Activated T-cell treated with anti-CD3 and anti-CD28 coated beads, Interleukin-2, amount 50 U/mL, for 72 hours (primary cell): ENCODE data around the gene PLAU. TPM values are rescaled to one million over a fixed set of nuclear protein-coding genes. Genes with fewer than 3 reads are reported as not detected.
"Not testable (repeated sequence)": the region's sequence is repeated elsewhere in the genome, so short reads cannot be mapped to it uniquely, and the experiment has no call there.

ENCODE experiments used
- ATAC-seq, 2 donors: fragments of 150-1000 bp; cut with Tn5 transposase; replicated peaks in 1 of 2; 2 replicates each; pipeline ENCODE4 v1.10.0; 2021; ENCODE audit warnings: moderate library complexity in 2 of 2, mild to moderate bottlenecking in 1 of 2
- DNase-seq, 2 donors: peaks; one replicate each; pipeline ENCODE4 v3.0.0; 2021 to 2022; ENCODE audit warnings: mixed read lengths in 1 of 2
- H3K27ac Mint-ChIP-seq: one replicate; pipeline ENCODE4 v1.8.0; 2022; ENCODE audit warnings: mild to moderate bottlenecking, moderate library complexity, mixed read lengths
- H3K27me3 Mint-ChIP-seq: one replicate; pipeline ENCODE4 v1.8.0; 2022; ENCODE audit warnings: low read depth, mixed read lengths
- H3K36me3 Mint-ChIP-seq, 2 donors: one replicate each; pipeline ENCODE4 v1.8.0; 2022; ENCODE audit warnings: mixed read lengths in 2 of 2, mild to moderate bottlenecking in 1 of 2; ENCODE audit not compliant: insufficient read depth in 2 of 2
- H3K4me1 Mint-ChIP-seq: one replicate; pipeline ENCODE4 v1.8.0; 2022; ENCODE audit warnings: low read depth, mixed read lengths
- H3K4me3 Mint-ChIP-seq, 2 donors: one replicate each; pipeline ENCODE4 v1.8.0; 2022; ENCODE audit warnings: mild to moderate bottlenecking in 2 of 2, mixed read lengths in 2 of 2, moderate library complexity in 2 of 2
- H3K9me3 Mint-ChIP-seq, 2 donors: one replicate each; pipeline ENCODE4 v1.8.0; 2022; ENCODE audit warnings: mixed read lengths in 2 of 2
- total RNA-seq, 2 donors: library from RNA; stranded (reverse); gene quantifications; one replicate each; pipeline ENCODE4 v1.2.3, GENCODE V29; 2022

The PLAU gene
- total RNA-seq, 2 donors from 2014 or later = 0.43 to 0.44 TPM

DNA sequence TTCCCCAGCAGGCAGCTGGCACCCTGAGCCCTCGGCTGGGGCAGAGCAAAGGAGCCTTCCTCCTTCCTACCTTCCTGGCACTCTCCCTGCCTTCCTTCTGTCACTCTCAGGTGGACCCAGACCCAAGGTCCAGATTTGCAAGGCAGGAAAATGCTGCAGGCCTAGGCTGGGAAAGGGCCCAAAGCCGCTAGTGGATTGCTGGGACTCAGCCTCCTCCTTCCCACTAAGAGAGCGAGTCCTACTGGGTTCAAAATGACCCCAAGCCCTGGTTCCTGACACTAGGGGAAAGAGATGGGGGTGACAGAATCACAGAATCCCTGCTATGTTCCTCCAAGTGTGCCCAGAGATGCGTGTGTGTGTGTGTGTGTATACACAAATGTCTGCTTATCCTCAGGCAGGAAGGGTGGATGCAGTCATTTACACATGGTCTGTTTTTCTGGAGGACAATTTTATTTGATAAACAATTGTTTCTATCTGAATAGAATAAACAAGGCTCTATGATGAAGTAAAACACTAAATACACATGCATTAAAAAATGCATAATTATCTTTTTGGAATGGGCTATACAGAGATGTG, 1.3 kb upstream of the PLAU start:
- Mint-ChIP-seq H3K36me3 (no peaks in the 10 kb centered on the region), H3K9me3 (no peaks in the 10 kb centered on the region), H3K4me3 (peak overlapping the region; percentile 73 to 77), H3K27ac (no peak overlapping the region), H3K27me3 (peaks cover 66% of the 10 kb centered on the region), H3K4me1 (peaks cover 41% of the 10 kb centered on the region)
- DNase-seq = no peak
- no peak for ATAC-seq

DNA sequence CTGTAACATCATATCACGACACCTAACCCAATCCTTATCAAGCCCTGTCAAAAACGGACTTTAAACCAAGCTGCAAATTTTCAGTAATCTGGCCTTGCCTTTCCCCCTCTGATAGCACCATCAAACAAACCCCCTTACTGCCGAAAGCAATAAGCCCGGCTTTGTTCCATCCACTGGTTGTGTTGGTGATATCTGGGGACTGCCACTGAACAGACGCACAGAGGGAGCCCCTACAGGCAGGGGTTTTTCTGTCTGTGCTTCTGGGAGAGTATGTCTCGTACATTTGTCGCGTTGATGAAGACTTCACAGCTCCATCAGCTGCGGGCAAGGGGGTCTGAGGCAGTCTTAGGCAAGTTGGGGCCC, 550 bp upstream of the PLAU start:
- no peak overlapping the region for H3K27ac Mint-ChIP-seq
- H3K9me3 Mint-ChIP-seq = no peaks in the 10 kb centered on the region
- no peaks in the 10 kb centered on the region for H3K36me3 Mint-ChIP-seq
- peaks cover 65% of the 10 kb centered on the region for H3K27me3 Mint-ChIP-seq
- ATAC-seq (peak; percentile 14 to 43), DNase-seq (peak; percentile 19 to 21)
- H3K4me1 Mint-ChIP-seq = peaks cover 41% of the 10 kb centered on the region
- H3K4me3 Mint-ChIP-seq = peak overlapping the region; percentile 77 to 89

DNA sequence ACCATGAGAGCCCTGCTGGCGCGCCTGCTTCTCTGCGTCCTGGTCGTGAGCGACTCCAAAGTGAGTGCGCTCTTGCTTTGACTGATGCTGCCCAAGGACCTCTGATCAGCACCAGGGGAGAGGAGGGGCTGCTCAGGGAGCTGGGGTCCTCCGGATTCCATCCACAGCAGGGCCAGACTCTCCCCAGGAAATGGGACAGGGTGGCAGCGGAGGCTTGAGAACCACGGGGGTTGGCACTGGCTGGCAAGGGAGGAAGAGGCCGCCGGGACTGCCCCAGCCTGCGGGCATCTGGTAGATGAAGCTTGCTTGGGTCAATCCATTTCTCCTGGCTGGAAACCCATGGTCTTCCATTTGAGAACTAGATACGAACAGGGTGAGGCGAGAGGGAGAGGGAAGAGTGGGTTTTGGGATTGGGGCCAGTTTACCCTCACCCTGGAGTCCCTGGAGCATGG, 647 bp downstream of the PLAU start:
- Mint-ChIP-seq H3K27me3 (peaks cover 70% of the 10 kb centered on the region), H3K4me1 (peaks cover 41% of the 10 kb centered on the region), H3K27ac (no peak overlapping the region), H3K9me3 (no peaks in the 10 kb centered on the region), H3K36me3 (no peaks in the 10 kb centered on the region), H3K4me3 (peak overlapping the region; percentile 81 to 85)
- ATAC-seq = peak in 1 of 2 donors; percentile 25
- DNase-seq = no peak

DNA sequence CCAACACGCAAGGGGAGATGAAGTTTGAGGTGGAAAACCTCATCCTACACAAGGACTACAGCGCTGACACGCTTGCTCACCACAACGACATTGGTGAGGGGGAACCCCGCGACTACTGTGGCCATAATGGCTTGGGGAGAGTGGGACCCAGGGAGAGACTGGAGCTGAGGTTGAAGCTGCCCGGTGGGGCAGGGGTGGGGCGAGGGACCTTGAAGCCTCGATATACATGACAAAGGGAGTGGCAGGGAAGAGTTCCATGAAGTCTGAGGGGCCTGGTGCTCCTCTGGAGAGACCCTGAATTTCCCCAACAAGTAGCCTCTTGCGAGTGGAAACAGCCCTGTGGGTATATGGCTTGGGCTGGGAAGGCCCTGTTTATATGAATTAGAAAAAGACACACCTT, 3.1 kb downstream of the PLAU start:
- ATAC-seq = no peak
- Mint-ChIP-seq H3K27me3 (peaks cover 53% of the 10 kb centered on the region), H3K27ac (no peak overlapping the region), H3K36me3 (peaks cover 2 to 8% of the 10 kb centered on the region in 2 donors), H3K4me1 (peaks cover 27% of the 10 kb centered on the region), H3K9me3 (peaks cover 0 to 2% of the 10 kb centered on the region in 2 donors), H3K4me3 (no peak overlapping the region)
- no peak for DNase-seq

DNA sequence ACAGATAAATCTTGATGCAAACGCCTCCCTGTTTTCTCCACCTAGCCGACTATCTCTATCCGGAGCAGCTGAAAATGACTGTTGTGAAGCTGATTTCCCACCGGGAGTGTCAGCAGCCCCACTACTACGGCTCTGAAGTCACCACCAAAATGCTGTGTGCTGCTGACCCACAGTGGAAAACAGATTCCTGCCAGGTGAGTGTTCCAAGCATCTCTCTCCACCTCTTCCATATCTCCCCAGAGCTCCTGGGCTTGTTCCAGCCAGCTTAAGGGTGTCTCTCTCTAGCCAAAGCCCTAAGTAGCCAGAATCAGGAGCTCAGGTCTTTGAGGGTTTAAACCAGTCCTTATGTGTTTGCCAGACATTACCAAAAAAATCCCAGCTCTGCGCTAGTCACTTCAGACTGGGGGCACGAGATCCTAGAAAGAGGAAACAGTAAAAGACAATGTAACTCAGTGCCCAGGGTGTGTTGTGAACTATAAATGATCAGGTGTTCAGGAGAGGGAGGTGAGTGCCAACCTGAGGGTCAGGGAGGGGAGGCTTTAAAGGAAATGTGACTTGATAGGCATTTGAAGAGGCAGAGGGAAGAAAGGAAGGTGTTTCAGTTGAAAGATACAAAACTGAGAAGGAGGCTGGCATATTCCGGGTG, 4.4 kb downstream of the PLAU start:
- peaks cover 0 to 2% of the 10 kb centered on the region in 2 donors for H3K9me3 Mint-ChIP-seq
- H3K4me3 Mint-ChIP-seq = no peak overlapping the region
- peaks cover 2 to 8% of the 10 kb centered on the region in 2 donors for H3K36me3 Mint-ChIP-seq
- H3K4me1 Mint-ChIP-seq = peaks cover 20% of the 10 kb centered on the region
- DNase-seq (no peak), ATAC-seq (no peak)
- H3K27ac Mint-ChIP-seq = no peak overlapping the region
- peaks cover 47% of the 10 kb centered on the region for H3K27me3 Mint-ChIP-seq

DNA sequence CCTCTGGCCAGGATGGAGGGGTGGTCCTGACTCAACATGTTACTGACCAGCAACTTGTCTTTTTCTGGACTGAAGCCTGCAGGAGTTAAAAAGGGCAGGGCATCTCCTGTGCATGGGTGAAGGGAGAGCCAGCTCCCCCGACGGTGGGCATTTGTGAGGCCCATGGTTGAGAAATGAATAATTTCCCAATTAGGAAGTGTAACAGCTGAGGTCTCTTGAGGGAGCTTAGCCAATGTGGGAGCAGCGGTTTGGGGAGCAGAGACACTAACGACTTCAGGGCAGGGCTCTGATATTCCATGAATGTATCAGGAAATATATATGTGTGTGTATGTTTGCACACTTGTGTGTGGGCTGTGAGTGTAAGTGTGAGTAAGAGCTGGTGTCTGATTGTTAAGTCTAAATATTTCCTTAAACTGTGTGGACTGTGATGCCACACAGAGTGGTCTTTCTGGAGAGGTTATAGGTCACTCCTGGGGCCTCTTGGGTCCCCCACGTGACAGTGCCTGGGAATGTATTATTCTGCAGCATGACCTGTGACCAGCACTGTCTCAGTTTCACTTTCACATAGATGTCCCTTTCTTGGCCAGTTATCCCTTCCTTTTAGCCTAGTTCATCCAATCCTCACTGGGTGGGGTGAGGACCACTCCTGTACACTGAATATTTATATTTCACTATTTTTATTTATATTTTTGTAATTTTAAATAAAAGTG, 6.0 kb downstream of the PLAU start:
- ATAC-seq (no peak), DNase-seq (no peak)
- peaks cover 0 to 2% of the 10 kb centered on the region in 2 donors for H3K9me3 Mint-ChIP-seq
- H3K4me1 Mint-ChIP-seq = peaks cover 15% of the 10 kb centered on the region
- H3K27me3 Mint-ChIP-seq = peaks cover 33% of the 10 kb centered on the region
- H3K36me3 Mint-ChIP-seq = peaks cover 2 to 8% of the 10 kb centered on the region in 2 donors
- H3K27ac Mint-ChIP-seq = no peak overlapping the region
- no peak overlapping the region for H3K4me3 Mint-ChIP-seq

DNA sequence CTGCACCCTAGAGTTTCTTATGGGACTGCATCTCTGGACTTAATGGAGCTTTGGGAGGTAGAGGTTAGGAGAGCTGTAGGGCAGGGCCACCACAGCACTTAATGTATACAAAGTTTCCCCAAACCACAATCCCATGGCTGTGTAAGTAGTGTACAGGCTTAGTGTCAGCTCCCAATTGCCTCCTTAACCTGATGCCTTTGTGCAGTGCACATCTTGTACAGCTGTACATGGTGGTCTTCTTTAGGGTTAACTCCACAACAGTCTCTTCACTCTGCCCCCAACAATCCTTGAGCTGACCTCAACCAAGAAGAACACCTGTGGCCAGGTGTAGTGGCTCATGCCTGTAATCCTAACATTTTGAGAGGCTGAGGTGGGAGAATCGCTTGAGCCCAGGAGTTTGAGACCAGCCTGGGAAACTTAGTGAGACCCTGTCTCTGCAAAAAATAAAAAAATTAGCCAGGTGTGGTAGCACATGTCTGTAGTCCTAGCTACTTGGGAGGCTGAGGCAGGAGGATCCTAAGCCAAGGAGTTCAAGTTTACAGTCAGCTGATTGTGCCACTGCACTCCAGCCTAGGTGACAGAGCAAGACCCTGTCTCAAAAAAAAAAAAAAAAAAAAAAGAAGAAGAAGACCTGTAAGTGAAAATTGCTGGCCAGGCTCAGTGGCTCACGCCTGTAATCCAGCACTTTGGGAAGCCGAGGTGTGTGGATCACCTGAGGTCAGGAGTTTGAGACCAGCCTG, 6.8 kb downstream of the PLAU start:
- DNase-seq (no peak), ATAC-seq (no peak)
- Mint-ChIP-seq H3K27ac (no peak overlapping the region), H3K4me1 (peaks cover 22% of the 10 kb centered on the region), H3K4me3 (no peak overlapping the region), H3K36me3 (peaks cover 2 to 8% of the 10 kb centered on the region in 2 donors), H3K27me3 (peaks cover 32% of the 10 kb centered on the region), H3K9me3 (peaks cover 0 to 2% of the 10 kb centered on the region in 2 donors)

DNA sequence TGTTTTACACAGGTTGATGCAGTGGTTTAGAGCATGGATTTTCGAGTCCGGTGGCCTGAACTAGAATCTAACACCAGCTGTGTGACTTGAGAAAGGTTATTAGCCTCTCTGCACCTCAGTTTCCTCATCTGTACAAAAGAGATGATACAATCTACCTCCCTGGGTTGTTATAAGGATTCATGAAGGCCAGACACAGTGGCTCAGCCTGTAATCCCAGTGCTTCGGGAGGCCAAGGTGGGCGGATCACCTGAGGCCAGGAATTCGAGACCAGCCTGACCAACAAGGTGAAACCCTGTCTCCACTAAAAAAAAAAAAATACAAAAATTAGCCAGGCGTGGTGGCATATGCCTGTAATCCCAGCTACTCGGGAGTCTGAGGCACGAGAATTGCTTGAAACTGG, 8.5 kb downstream of the PLAU start:
- not testable (repeated sequence) for H3K4me3 Mint-ChIP-seq, H3K36me3 Mint-ChIP-seq, ATAC-seq, H3K27ac Mint-ChIP-seq, H3K9me3 Mint-ChIP-seq, DNase-seq
- peaks cover 35% of the 10 kb centered on the region for H3K27me3 Mint-ChIP-seq
- peaks cover 34% of the 10 kb centered on the region for H3K4me1 Mint-ChIP-seq

DNA sequence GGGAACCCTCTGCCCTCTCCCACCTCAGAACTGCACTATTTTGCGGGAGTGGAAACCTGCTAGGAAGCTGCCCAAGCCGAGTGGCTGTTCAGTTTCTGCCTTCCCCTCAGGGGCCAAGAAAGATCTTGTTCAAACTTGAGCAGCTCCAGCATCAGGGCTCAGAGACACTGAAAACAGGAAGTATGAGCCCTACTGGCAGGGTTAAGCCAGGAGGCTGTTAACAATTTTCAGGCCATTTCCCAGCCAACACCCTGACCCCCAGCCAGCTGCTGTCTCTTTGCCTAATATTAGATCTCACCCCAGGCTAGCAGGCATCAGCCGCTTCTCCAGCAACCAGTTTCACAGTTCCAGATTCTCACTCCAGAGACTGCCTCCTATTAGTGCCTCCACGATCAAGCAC, 9.2 kb downstream of the PLAU start:
- Mint-ChIP-seq H3K27me3 (peaks cover 41% of the 10 kb centered on the region), H3K4me1 (peaks cover 34% of the 10 kb centered on the region), H3K4me3 (no peak overlapping the region), H3K9me3 (peaks cover 0 to 2% of the 10 kb centered on the region in 2 donors), H3K36me3 (peaks cover 2 to 8% of the 10 kb centered on the region in 2 donors), H3K27ac (no peak overlapping the region)
- ATAC-seq = no peak
- no peak for DNase-seq

DNA sequence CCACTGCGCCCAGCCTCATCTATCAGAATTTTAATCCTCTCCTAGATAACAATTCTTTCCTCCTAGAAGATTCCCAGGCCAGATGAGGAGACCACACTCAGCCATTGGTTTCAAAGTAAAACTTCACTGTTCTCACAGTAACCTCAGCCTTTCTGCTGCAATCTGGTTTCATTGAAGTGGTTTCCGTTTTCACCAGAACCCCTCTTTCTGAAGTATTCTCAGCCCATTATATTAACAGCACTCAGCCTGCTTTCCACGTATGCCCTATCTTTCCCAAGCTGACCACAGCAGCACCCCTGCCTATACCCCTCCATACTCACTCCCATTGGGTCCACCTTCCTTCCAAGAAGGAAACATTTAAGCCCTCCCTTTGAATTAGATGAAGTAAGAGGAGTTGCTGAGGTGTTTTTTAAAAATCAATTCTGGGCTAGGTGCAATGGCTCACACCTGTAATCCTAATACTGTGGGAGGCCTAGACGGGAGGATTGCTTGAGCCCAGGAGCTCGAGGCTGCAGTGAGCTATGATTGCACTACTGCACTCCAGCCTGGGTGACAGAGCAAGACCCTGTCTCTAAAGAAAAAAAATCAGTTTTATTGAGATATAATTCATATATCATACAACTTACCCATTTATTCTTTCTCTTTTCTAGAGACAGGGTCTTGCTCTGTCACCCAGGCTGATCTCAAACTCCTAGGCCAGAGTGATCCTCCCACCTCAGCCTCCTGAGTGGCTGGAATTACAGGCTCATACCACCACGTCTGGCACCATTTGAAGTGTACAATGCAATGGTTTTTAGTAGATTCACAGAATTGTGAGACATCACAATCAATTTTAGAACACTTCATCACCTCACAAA, 11.3 kb downstream of the PLAU start:
- ATAC-seq = peak; percentile 74 to 86
- H3K36me3 Mint-ChIP-seq = peaks cover 2 to 8% of the 10 kb centered on the region in 2 donors
- DNase-seq = peak; percentile 15 to 35
- peak overlapping the region; percentile 31 to 62 for H3K4me3 Mint-ChIP-seq
- H3K4me1 Mint-ChIP-seq = peaks cover 34% of the 10 kb centered on the region
- peaks cover 50% of the 10 kb centered on the region for H3K27me3 Mint-ChIP-seq
- H3K9me3 Mint-ChIP-seq = peaks cover 0 to 2% of the 10 kb centered on the region in 2 donors
- no peak overlapping the region for H3K27ac Mint-ChIP-seq

DNA sequence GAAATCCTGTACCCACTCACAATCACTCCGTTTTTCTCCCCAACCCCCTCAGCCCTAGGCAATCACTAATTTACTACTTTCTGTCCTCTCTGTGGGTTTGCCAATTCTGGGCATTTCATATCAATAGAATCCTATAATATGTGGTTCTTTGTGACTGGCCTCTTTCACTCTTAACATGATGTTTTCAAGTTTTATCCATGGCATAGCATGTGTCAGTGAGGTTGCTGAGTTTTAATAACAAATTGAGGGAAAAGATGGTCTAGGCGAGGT, 11.9 kb downstream of the PLAU start:
- DNase-seq = no peak
- Mint-ChIP-seq H3K9me3 (peaks cover 0 to 2% of the 10 kb centered on the region in 2 donors), H3K36me3 (peaks cover 2 to 8% of the 10 kb centered on the region in 2 donors), H3K4me1 (peaks cover 34% of the 10 kb centered on the region), H3K27ac (no peak overlapping the region), H3K4me3 (peak overlapping the region; percentile 9 to 62), H3K27me3 (peaks cover 56% of the 10 kb centered on the region)
- peak; percentile 58 to 71 for ATAC-seq

DNA sequence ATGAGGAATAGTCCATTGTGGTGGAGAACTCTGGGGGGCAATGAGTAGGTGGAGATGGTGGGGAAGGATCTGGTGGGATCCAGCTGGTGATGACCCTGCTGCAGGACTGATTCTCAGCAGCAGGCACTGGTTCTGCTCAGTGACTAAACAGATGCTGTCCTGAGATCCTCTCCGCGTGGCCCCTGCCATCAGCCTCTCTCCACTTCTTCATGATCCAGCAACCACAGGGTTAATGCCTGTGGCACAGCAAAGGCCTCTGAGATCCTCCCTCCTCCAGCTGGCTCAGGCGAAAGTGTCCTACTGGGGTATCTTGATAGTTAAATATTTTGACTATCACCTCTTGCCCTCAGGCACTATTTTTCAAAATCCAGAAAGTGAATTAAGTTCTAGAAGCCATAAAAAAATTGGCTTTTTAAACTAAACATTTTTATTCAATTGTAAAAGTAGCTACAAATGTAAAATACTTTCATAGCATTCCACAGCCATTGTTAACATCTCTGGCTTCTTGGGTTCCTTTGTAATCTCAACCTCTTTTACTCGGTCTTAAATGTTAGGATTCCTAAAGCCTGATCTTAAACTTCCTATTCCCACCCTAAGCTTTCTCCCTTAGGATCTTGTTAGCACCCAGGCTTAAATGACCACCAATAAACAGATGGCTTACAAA, 13.1 kb downstream of the PLAU start:
- H3K4me1 Mint-ChIP-seq = peaks cover 34% of the 10 kb centered on the region
- DNase-seq (no peak), ATAC-seq (no peak)
- H3K36me3 Mint-ChIP-seq = no peaks in the 10 kb centered on the region
- peak overlapping the region; percentile 1 for H3K27ac Mint-ChIP-seq
- peaks cover 68% of the 10 kb centered on the region for H3K27me3 Mint-ChIP-seq
- H3K9me3 Mint-ChIP-seq = no peaks in the 10 kb centered on the region
- no peak overlapping the region for H3K4me3 Mint-ChIP-seq
